Middle frontal gyrus (tissue), 1 donor: Measurements from ENCODE around the gene RASGRP1.
"Not testable (repeated sequence)": the region's sequence is repeated elsewhere in the genome, so short reads cannot be mapped to it uniquely, and the experiment has no call there.

Experiments used
- DNase-seq: peaks from one replicate; pipeline ENCODE4 v3.0.0-alpha.2; 2015; ENCODE audit warnings: low spot score; ENCODE audit errors: extremely low spot score

The RASGRP1 gene

DNA sequence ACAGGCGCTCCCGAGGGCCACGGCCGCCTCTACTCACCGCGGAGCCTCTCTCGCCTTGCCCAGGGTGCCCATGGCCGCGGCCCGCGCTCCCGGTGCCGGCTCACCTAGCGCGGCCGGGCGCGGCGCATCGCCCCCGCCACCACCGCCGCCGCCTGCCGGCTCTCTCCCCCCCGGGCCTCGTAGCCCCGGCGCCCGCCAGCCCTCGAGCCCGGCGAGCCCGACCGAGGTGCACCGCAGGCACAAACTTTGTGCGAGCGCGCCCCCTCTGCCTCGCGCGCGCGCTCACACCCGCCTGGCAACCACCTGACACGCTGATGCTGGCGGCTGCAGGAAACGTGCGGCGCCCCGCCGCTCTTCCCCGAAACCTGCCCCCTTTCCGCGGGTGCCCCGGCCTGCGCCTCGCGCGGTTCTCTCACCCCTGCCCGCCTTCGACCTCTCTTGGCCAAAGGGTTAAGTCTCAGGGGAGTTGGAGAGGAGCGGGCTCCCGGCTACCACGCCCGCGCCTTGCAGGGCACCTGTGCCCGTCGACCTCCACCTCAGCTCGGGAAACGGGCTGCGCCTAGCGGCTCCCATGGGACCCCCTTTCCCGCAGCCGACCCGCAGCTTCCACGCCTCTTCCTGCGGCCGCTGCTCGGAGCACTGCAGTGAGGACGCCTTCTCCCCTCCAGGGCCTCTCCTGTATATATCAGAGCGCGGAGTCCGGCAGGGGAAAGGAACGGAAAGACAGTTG lies at the start of gene RASGRP1:
Gene RASGRP1, minus strand, starts transcription at position 258 of the 730 bp plus-strand sequence. Its CDS starts 186 bp downstream, at position 72.
- DNase-seq, result no peak

DNA sequence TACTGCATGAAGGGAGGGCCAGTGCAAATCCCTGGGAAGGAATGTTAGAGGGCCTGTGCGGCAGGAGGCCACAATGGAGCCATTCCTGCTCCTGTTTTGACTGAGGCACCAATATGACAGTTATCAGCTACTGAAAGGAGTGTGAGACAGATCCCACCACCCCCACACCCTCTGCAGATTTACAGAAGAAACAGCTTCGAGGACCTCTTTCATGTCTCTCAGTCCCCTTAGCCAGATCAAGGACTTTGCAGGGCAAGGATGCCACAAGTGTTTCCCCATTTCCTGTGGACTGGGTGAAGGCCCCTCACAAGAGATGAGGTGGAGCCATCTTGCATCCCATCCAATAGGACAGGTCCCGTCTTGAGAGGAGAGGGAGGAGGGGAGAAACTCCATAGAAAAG lies 48.5 kb upstream of the RASGRP1 start:
- no peak for DNase-seq

DNA sequence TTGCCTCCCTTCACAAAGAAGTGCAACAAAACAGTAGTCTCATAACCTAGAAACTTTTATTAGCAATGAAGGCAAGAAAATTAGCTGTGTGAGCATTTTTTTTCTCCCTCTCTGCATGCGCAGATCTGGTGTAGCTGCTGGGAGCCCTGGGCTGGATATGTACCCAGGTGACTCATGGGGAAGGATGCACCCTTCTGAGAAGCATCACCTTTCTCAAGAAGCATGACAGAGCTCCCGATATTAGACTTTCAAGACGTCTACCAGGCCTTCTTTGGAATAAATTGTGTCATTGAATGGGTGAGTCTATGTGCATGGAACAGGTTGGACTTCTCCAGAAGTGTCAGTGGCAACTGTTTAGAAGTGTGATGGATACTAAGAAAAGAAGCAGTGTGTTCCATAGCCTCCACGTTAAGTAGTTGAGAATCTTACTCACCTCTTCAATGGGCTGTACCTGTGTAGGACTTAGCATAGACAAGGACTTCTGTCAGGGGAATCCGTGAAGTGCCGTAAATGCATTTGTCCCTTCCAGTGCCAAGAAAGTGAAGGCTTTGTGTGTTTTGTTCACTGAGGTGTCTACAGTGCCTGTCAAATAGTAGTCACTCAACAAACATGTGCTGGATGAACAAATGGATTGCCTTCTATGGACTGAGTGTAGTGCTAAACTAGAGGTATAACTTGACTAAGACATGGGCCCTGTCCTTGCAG lies 47.7 kb upstream of the RASGRP1 start:
- no peak for DNase-seq

DNA sequence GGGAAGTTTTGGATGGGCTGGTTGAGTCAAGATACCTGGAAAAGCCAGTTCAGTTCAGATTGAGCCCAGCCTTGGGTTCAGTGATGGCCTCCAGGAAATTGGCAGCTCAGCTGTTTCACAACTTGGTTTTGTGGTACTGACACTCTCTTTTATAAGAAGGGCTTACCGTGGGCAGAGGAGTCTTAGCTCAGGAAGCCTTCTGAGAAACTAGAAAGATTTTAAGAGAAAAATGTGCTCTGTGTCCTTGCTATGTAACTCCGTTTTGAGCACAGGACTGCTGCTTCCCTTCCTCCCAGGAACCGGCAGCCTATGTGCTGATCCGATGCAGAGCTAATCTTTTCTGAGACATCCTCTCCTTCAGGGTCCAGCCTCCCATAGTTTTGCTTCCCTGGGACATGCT lies 46.6 kb upstream of the RASGRP1 start:
- no peak for DNase-seq

DNA sequence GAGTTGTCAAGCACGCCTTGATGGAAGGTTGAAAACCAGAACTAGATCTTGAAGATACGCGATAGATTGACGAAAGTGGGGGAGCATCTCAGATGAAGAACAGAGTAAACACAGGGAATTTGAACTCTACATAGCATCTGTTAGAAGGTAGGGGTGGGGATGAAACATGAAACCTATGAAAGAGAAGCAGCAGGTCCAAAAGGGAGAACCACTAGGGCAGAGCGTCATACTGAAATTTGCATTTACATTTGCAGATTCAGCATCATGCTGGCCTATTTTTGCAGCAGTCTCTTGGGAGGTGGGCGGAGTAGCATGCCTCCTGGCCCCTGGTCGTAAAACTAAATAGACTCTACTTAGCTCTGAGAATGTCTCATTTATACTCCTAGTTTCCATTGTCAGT lies 46.1 kb upstream of the RASGRP1 start:
- DNase-seq, result no peak

DNA sequence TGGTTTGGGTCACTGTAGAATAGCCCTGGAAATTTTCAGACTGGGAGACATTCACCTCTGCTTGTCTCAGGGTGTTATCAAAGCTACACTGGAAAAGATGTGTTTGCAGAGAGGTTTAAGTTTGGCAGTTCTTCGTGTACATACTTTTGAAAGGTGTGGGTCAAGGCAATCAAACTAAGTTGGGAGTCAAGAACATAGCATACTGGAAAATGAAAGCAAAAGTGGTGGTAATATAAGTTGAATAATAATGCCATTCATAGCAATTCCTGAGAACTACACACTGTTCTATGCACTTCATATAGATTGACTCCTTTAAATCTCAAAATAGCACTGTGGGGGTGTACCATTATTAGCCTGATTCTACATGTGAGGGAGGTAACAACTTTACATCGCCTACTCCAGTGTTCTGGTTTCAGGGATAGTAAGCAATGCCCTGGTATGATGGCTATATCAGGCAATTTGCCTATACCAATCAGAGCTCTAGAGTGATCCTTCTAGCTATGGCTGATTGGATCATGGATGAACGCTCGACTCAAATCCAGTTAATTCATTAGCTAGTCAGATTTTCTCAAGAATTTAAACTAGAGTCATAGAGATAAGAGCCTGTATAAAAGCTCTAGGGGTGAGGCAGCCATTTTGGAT lies 44.6 kb upstream of the RASGRP1 start:
- DNase-seq, result no peak

DNA sequence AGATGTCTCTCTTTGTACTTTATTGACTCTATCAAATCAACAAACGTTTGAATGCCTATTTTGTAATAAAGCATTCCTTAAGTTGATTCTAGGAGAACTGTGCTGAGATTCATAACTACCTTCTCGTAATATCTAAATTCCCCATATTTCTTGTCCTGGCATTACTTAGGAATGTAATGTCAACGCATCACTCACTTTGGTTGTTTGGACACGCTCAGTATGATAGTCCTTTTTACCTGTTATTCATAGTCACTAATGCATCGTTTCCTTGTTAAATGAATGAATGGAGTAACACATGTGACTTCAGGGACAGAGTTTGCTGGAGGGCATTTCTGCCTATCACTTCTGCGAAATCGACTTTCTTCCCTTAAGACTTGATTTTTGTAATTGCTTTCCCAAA lies 44.1 kb upstream of the RASGRP1 start:
- no peak for DNase-seq

DNA sequence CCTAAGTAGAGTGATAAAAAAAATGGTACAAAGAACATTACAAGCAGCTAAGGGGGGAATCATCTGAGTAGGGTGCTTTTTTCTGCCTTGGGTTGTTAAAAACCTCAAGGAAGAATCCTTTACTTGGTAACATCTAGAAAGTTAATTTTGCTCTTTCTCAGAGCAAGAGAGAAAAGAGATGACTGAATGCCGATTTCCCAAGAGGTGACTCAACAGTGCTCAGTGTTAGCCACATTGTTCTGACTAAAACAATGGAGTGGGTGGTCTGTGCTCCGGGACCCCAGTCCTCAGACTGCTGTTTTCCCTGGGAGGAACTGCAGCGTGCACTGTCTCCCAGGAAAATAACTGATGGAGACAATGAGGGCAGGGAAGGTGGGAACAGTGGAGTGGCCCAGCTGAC lies 41.1 kb upstream of the RASGRP1 start:
- DNase-seq, result no peak

DNA sequence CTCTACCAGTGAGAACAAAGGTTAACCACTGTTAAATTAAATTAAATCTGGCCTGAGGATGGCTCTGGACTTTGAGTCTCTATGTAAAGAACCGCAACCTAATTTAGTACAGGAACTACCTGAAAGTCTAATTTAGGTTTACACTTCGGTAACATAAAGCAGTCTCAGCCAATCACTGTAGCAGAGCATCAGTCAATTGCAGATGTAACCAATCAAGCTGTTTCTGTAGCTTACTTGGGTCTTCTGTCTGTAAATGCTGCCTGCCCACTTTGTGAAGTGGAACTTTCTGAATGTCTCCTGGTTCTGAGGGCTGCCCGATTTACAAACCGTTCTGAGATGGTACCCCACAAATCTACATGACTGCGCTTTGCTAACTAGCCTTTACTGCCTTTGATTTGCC lies 39.1 kb upstream of the RASGRP1 start:
- no peak for DNase-seq

DNA sequence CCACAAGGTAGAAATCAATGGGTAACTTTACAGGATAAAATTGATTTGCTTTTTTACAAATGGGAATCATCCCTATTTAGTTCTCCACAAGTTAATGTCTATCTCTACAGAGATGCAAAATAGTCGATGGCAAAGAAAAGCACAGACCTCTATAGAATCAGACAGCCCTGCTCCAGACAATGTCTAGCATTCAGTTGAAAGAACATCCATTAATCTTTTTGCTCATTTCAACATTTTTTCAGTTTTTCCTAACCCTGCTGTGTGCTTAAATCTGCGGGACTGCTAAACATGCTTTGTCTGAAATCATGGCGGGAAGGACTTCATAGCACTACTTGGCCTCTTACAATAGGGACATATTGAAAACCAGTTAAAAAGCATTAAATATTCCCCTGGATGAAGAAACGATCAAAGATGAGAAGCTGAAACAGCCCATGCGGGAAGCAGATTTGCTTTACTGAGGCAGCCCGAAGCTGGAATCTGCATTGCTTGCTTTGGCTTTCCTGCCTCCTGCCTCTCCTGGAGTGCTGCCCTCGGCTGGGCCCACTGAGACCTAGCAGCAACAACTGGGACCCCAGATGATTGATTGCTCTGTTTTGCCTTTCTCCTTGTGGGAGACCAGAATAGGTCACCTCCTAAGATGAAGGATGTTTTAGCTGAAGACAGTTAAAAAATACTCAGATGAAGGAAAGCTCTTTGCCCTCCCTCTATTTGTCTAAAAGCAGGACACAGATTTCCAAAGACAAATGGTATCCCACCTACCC lies 38.5 kb upstream of the RASGRP1 start:
- DNase-seq, result no peak

DNA sequence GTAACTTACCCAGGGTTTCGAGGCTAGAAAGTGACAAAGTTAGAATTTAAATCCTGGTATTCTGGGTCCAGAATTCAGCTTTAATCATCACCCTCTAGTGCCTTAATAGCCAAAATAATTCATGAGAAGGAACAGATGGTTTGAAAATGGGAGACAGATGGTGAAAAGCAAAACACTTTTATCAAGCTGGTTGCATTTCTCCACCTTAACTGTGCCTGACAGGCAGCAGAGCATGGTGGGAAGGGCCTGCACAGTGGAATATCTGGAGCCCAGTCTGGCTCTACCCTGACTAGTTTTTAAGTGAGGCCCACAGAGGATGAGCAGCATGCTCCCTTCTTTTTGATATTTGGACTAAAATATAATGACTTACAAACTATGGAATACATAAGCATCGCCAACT lies 35.6 kb upstream of the RASGRP1 start:
- no peak for DNase-seq

DNA sequence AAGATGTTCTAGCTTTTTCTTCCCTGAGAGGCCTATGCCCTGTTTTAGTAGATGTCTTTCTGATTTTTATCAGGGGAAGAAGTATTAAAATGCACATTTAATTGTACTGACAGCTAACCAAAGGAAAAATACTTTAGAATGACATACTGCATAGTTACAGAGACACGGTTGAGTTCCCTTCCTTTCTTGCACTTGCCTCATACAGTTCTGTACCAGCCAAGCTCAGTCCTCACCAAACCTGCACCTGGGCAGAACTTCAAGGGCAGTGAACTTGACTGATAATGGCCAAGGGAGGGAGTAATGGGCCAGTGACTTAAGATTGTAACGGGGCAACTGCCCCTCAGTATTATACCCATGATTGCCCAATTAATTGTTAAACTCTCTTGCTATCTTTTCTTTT lies 34.1 kb upstream of the RASGRP1 start:
- DNase-seq, result no peak

DNA sequence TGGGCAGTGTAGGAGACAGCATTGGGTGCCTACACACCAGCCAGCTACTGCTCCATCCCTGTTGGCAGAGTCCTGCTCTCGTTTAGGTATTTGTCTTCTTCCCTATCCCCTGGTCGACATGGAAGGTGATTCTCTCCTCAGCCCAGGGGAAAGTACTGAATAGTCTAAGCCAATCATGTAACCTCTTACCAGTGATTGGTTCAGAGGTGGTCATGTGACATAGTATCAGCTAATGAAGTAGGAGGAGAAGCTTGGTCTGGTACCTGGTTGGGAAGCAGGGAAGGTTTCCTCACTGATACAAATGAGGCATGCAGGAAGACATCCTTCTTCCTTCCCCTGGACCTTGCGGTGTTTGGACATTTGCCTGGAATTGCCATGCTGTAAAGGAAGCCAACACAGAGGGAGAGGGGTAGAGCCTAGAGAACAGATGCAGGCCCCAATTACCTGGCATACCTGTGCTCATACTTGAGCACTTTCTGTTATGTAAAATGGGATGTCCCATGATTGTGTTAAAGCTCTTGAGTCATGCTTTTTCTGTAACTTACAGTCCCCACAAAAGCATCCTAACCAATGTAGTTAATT lies 32.7 kb upstream of the RASGRP1 start:
- DNase-seq, result no peak

DNA sequence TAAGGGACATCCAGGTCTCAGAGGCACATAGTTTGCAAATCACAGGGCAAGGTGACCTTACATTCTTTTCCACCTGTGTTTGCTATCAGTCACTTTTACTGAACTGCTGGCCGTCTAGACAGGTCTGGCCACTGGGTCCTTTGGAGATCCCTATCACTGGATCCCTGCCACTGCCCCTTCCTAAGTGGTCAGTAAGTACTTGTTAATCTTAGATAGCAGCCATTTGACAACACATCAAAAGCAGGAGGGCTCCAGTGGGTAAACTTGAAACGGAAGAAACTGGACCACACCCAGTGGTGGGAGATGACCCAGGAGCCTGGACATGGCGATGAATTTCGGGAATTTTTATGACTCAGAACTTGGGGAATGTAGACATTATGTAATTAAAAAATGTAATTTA lies 28.9 kb upstream of the RASGRP1 start:
- DNase-seq, result no peak

DNA sequence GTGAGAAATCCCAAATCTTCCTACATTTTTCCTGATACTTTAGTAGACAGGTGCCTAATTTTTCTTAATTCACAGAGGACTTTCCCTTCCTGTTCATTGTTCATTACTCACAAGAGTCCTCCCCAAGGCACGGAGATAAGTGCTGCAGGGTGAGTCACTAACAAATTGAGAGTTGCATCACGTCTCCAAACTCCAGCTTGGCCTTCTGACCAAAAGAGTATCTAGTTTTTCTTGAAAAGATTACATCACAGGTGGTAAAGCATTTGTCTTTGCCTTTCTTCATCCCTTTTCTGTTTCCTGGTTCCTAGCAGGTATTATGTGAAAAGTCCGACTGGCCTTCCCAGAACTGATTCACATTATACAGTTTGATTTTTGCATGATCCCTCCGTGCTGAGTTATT lies 24.9 kb upstream of the RASGRP1 start:
- no peak for DNase-seq

DNA sequence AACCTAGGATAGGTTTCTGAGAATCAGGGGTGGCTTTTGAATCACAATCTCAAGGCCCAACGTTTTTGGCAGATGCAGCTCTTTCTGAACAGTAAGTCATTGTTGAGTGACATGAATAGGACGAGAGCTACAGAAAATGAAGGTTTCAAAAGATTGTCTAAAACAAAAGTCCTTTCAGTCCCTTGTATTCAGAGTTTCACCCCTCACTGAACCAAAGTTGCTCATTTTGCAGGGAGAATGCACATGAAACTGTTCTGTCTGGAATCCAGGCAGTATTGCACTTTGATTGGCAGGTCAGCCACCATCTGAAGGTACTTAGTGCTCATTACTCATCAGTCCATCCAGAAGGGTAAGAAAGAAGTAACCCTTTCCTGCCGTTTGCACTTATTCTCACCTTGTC lies 24.1 kb upstream of the RASGRP1 start:
- no peak for DNase-seq

DNA sequence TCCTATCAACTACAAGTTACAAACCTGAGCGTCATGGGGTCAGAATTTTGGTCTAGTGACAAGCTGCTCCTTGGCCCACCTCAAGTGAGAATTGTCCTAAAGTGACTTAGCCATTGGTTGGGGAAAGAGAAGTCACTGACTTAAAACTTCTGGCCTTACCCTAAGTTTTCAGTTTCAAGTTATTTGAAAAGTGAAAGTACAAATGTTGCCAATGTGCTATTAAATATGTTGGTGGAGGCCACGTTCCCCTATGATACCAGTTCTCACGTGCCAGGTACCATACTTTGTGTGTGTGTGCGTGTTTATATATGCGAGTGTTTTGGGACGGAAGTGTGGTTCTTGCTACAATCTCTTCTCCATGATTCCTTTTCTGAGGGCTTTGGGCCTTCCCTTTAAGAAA lies 22.6 kb upstream of the RASGRP1 start:
- DNase-seq, result no peak

DNA sequence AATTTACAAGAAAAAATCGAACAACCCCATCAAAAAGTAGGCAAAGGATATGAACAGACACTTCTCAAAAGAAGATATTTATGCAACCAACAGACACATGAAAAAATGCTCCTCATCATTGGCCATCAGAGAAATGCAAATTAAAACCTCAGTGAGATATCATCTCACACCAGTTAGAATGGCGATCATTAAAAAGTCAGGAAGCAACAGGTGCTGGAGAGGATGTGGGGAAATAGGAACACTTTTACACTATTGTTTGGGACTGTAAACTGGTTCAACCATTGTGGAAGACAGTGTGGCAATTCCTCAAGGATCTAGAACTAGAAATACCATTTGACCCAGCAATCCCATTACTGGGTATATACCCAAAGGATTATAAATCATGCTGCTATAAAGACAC lies 21.4 kb upstream of the RASGRP1 start:
- not testable (repeated sequence) for DNase-seq

DNA sequence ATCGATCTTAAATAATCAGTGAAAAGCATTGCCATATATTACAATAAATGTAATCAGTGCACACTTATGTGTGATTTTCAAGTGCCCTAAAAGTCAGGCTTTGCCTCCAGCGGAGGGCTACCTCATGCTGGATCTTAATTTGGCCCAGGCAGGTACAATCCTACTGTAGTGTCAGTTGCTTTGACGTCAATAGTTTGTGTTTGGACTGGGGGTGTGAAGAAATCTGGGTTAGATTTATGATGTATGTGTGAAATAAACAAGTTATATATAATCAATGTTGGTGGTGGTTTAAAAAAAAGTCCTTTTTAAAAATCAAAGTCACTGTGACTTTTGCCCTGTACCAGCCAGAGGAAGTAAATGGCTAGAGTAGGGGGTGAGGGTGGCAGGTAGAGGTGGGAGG lies 14.0 kb upstream of the RASGRP1 start:
- no peak for DNase-seq

DNA sequence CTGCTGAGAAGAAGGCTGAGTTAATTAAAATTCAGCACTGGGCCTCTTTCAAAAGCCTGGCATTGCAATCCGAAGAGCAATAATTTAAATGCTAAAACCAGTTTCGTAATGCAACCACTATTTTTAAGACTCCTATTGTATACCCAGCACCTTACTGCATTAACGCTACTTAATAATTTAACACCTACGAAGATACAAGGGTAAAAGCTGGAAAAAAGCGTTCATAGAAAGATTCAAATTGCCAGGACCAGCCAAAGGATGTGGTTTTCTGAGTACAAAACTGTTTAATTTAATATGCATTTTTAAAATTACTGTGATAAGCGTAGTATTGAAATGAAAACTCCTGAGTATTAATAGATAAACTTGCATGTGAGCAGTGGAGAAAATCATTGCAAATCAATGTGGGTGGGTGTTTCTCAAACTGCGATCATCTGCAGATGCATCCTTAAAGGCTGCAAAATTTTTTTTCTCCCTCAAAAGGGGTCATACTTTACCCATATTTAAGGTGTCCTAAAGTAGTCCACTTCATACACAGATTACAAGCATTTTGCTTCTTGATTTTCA lies 12.9 kb upstream of the RASGRP1 start:
- DNase-seq, result no peak

DNA sequence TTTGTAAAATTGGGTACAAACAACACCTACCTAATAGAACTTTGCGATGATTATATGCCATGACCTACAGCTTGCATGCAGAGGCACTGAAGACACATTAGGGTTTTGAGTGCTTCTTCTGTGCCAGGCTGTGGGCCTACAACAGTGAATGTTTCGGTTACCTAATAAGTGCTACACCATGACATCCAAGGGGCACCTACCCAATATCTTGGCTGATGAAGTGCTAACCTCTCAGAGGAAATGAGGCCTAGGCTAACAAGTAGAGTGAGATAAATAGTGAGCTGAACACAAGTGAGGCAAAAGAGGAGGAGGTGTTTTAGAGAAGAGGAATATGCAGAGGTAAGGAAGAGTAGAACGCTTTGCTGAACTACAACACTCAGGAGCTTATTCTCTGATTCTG lies 12.2 kb upstream of the RASGRP1 start:
- DNase-seq, result no peak
